H1 (cell line): ENCODE data around the gene FBN1. TPM values are rescaled to one million over a fixed set of nuclear protein-coding genes. Genes with fewer than 3 reads are reported as not detected.
A peak's percentile ranks its signal among the peaks of the same experiment; 100 is the strongest.

Source experiments
- ASH2L ChIP-seq: fragments of 200-600, 300-600 bp; sonication (generic); IDR thresholded peaks from one replicate; pipeline ENCODE4 v1.7.1; 2017; ENCODE audit warnings: low read length
- SP2 ChIP-seq: IDR thresholded peaks from 2 replicates; pipeline ENCODE4 v1.6.1; 2012; ENCODE audit warnings: mild to moderate bottlenecking, low read length, inconsistent platforms
- polyA plus RNA-seq, 7 experiments: library from polyadenylated mRNA; depleted of rRNA in 3 of 7; stranded (reverse) in 5 of 7; unstranded in 2 of 7; fragments of >200 nt in 5 of 7; fragments of 200-250 nt in 2 of 7; gene quantifications; 1 replicate in 5 of 7; 2 replicates in 1 of 7; 4 replicates in 1 of 7; pipeline versions ENCODE4 v1.2.1 to v1.2.3, GENCODE V29; 2011 to 2013; ENCODE audit warnings: missing spikeins in 2 of 7, mixed read lengths in 2 of 7
- total RNA-seq: library from RNA; stranded (reverse); fragmentation: NEBNext Ultra II Directional; extraction: Animal tissue kit (Norgen Biotek cat#: 25700); gene quantifications from 2 replicates; pipeline ENCODE4 v1.2.1, GENCODE V29; 2021
- TF ChIP-seq, protein P1 (sequence below), 3 experiments: IDR thresholded peaks; 1 replicate in 2 of 3; 2 replicates in 1 of 3; pipeline versions ENCODE4 v1.5.1 to v1.6.1; 2011; ENCODE audit warnings: low read length in 3 of 3, mild to moderate bottlenecking in 3 of 3, inconsistent platforms in 2 of 3, low read depth in 1 of 3, moderate library complexity in 1 of 3; ENCODE audit not compliant: insufficient read depth in 1 of 3; ENCODE audit errors: control extremely low read depth in 1 of 3

FBN1 gene
- total and polyA plus RNA-seq, 2 of the 8 experiments (the other 6 are each of a cell fraction or from before 2014, with no cell fraction given): 3.0 to 4.0 TPM

DNA sequence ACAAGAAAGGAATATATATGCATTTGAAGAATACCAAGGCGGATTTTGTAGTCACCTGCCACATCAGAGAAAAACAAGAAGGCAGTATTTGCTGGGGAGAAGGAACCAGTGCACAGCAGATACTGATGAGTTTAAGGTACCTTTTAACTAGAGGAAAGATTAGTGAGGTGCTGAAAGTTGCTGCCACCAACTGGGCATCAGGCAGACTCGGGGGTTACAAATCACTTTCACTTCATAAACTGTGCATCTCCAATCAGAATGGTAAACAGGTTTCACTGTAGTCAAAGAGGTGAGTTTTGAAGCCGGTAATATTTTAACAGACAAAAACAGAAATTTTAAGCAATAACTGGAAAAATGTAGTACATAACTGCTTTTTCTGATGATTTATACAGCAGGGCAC is 4.1 kb downstream of the FBN1 start (continued):
- TF ChIP-seq, protein P1, sequence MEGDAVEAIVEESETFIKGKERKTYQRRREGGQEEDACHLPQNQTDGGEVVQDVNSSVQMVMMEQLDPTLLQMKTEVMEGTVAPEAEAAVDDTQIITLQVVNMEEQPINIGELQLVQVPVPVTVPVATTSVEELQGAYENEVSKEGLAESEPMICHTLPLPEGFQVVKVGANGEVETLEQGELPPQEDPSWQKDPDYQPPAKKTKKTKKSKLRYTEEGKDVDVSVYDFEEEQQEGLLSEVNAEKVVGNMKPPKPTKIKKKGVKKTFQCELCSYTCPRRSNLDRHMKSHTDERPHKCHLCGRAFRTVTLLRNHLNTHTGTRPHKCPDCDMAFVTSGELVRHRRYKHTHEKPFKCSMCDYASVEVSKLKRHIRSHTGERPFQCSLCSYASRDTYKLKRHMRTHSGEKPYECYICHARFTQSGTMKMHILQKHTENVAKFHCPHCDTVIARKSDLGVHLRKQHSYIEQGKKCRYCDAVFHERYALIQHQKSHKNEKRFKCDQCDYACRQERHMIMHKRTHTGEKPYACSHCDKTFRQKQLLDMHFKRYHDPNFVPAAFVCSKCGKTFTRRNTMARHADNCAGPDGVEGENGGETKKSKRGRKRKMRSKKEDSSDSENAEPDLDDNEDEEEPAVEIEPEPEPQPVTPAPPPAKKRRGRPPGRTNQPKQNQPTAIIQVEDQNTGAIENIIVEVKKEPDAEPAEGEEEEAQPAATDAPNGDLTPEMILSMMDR (IDR thresholded peaks at IDR 0.05; ENCODE audit: control extremely low read depth in 1 of 3, insufficient read depth in 1 of 3, low read depth in 1 of 3, low read length in 3 of 3): peak in 1 of 3 experiments; percentile 33; a peak in 2 of 4 replicates
- TF ChIP-seq SP2: no peak
- no peak for TF ChIP-seq ASH2L
